Mesenteric fat pad (tissue), 1 donor: ENCODE data around the gene TGIF2. TPM values are rescaled to one million over a fixed set of nuclear protein-coding genes. Genes with fewer than 3 reads are reported as not detected.
"Not testable (repeated sequence)": the region's sequence is repeated elsewhere in the genome, so short reads cannot be mapped to it uniquely, and the experiment has no call there.

ENCODE experiments used
- DNase-seq: peaks from one replicate; pipeline ENCODE4 v3.0.0-alpha.2; 2020; ENCODE audit warnings: low spot score
- total RNA-seq: library from RNA; stranded (reverse); fragmentation: NEBNext Ultra II Directional; extraction: Animal tissue kit (Norgen Biotek cat#: 25700); gene quantifications from one replicate; pipeline ENCODE4 v1.2.1, GENCODE V29; 2021
- donor health status: DM: yes; HTN: yes; CAD: no.

Gene TGIF2
- total RNA-seq, 1 donor from 2014 or later: 9.3 TPM

GRCh38 chr20:36611625-36612024 is 38.2 kb downstream of the TGIF2 start:
- no peak for DNase-seq

- no peak for DNase-seq
Observed at GRCh38 chr20:36613974-36614373, 40.6 kb downstream of the TGIF2 start.

- no peak for DNase-seq
Observed at GRCh38 chr20:36614781-36615557, 41.6 kb downstream of the TGIF2 start.

- DNase-seq: no peak
Observed at GRCh38 chr20:36620917-36621316, 47.5 kb downstream of the TGIF2 start.

- DNase-seq: no peak
Observed at GRCh38 chr20:36623444-36623843, 50.0 kb downstream of the TGIF2 start.

DNA sequence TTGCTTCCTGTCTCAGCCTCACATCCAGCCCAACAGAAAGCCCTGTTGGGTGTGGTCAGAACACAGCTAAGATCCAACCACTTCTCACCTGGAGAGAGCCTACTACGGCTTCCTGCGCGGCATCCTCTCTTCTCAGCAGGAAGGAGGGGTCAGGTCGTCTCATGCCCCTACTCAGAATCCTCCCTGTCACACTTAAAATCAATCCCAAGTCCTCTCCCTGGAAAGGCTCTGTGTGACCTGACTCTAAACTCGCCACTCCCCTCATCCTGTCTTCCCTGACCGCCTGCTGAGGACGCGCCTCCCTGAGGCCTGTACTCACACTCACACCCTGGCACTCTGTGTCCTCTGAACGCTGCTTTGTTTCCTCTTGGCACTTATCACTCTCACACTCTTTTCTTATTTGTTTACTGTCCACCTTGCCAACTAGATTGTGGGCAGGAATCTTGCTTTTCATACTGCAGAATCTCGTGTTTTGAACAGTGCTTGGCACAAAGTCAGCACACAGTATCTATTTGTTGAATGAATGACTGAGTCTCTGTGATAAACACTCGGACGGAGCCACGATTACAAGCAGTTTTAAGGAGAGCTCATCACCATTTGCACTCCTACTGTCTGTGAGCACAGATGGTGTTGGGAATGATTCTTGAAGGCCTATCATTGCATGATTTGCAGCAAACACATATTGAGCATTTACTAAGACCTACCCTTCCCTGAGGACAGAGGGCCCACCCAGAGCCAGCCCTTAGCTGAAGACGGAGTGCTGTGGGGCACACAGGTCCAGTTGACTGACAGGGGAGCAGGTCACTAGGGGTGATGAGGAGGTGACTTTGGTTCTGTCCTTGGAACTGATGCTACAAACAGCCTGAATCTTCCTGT is 50.9 kb downstream of the TGIF2 start:
- DNase-seq: no peak

- DNase-seq: no peak
Observed at GRCh38 chr20:36624944-36625324, 51.5 kb downstream of the TGIF2 start.

DNA sequence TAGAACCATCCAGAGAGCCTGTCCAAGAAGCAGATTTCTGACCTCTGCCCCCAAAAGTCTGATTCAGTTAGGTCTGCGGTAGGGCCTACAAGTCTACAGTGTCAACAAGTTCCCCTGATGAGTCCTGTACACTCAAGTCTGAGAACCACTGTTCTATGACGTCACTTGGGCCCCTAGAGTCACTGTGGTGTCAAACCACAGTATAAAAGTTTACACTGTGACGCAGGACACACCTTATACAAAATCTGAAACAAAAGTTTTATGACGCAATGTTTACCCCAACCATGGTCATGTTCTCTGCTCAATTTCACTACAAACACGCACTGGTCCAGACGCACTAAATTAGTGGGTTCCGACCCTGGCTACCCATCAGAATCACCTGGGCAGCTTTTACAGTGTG is 54.7 kb downstream of the TGIF2 start:
- no peak for DNase-seq

DNA sequence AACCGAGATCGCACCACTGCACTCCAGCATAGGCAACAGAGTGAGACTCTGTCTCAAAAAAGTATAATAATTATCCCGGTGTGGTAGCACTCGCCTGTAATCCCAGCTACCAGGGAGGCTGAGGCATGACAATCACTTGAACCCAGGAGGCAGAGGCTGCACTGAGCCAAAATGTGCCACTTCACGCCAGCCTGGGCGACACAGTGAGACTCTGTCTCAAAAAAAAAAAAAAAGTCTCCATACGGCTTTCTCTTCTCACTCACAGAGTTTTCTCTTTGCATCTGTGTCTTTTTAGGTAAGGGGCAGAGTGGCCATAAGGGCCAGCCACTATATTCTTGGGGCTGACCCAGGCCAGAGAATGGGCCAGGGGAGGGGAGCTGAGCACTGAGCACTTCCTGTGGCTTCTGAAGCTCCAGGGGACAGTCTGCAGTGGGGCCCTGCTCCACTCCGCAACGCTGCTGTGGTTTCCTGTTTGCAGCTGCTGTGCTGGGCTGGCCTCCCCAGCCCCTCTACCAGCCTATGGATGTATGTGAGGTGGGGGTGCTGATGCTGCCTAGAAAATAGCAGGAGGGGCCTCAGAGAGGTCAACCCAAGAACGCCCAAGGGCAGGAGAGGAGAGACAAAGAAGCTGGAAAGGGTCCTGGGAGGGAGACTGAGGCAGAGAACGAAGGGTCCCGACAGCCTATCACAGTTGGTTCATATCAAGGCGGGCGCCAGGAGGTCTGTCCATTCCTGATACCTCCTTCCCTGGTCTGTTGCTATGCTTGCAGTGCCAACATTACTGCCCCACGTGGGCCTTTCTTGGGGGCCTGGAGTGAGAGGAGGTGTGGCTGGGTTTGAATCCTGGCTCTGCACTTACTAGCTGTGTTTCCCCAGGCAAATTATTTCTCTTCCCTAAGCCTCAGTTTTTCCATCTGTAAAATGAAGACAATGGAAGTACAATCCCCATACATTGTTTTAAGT is 56.6 kb downstream of the TGIF2 start:
- DNase-seq: no peak

GRCh38 chr20:36631646-36632045 is 58.2 kb downstream of the TGIF2 start:
- no peak for DNase-seq

- no peak for DNase-seq
Observed at GRCh38 chr20:36632147-36632486, 58.7 kb downstream of the TGIF2 start.

GRCh38 chr20:36632487-36633284 is 59.3 kb downstream of the TGIF2 start:
- no peak for DNase-seq

- DNase-seq: no peak
Observed at GRCh38 chr20:36633285-36633772, 59.9 kb downstream of the TGIF2 start.

GRCh38 chr20:36634342-36634741 is 60.9 kb downstream of the TGIF2 start:
- no peak for DNase-seq

DNA sequence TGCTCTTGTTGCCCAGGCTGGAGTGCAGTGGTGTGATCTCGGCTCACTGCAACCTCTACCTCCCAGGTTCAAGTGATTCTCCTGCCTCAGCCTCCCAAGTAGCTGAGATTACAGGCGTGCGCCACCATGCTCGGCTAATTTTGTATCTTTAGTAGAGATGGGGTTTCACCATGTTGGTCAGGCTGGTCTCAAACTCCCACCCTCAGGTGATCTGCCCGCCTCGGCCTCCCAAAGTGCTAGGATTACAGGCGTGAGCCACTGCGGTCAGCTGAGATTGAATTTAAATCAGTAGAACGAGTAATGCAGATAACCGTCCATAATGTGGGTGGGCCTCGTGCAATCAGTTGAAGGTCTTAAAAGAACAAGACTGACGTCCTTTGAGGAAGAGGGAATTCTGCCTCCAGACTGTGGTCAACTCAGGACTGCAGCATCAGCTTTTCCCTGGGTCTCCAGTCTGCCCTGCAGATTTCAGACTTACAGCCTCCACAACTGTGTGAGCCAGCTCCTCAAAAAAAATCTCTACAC is 65.5 kb downstream of the TGIF2 start:
- DNase-seq: not testable (repeated sequence)

- no peak for DNase-seq
Observed at GRCh38 chr20:36641506-36641843, 68.1 kb downstream of the TGIF2 start.

- no peak for DNase-seq
Observed at GRCh38 chr20:36642136-36642535, 68.7 kb downstream of the TGIF2 start.
